Measurements from ENCODE around the gene PADI4. TPM values are rescaled to one million over a fixed set of nuclear protein-coding genes. Genes with fewer than 3 reads are reported as not detected.
"Not testable (repeated sequence)": the region's sequence is repeated elsewhere in the genome, so short reads cannot be mapped to it uniquely, and the experiment has no call there.

The PADI4 gene
- total and polyA plus RNA-seq, 5 donors: 0.05 to 0.40 (median 0.18) TPM; not detected in 2

DNA sequence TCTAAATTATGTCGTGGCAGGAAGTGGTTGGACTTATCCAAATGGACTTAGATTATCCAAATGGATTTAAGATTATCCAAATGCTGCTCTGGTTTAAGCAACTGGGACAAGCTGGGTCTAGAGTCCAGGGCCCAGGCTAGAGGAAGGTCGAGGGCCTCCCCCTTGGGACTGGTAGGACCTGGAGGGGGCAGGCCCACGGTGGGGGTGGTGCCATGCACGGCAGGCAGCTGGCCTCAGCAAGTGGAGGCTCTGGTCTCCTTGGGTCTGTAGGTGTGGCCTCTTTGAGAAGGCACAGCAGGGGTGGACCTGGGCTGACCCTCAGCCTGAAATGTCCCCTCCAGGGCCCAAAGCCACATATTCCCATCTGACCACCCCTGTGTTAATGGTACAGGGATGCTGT is 93.8 kb downstream of the PADI4 start:
- no peak for DNase-seq
- no peak overlapping the region for H3K4me3 ChIP-seq (ENCODE audit: low read length)
- no peak overlapping the region for H3K27ac ChIP-seq (ENCODE audit: low read length)
- H3K27me3 ChIP-seq (ENCODE audit: control insufficient read depth, insufficient read depth): no peaks in the 10 kb centered on the region
- H3K9me3 ChIP-seq (ENCODE audit: control insufficient read depth, low read length): no peaks in the 10 kb centered on the region
- H3K4me1 ChIP-seq (ENCODE audit: control insufficient read depth, insufficient read depth, low read length): no peaks in the 10 kb centered on the region
- intact Hi-C loops (cut with DNase I): loop anchor here in 2 of 4 donors (10.0 kb wide), 2 partner anchors 267 to 277 kb away; no protein-coding TSS in a partner anchor
- 43% methylated on average over 4 of the region's 4 CpGs for WGBS
- no peak for ATAC-seq

DNA sequence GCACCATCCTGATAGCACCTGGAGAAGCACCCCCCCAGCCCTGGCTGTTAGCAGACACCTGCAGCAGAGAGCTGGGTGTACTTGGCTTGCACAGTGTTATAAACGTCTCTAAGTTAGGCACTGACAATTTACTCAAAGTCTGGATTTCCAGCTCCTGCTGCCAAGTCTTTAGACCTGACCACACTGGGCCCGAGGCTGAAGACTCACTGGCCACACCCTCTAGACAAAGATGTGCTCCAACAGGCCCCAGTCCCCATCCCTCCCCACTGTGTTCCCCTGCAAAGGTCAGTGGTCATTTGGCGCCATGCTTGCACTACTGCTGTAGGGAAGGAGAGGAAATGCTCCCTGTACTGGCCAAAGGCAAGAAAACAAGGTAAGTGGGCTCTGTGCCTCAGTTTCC is 95.1 kb downstream of the PADI4 start:
- Histone ChIP-seq H3K4me3 (ENCODE audit: low read length) (no peak overlapping the region), H3K27ac (ENCODE audit: low read length) (no peak overlapping the region), H3K4me1 (ENCODE audit: control insufficient read depth, insufficient read depth, low read length) (no peaks in the 10 kb centered on the region), H3K9me3 (ENCODE audit: control insufficient read depth, low read length) (no peaks in the 10 kb centered on the region), H3K27me3 (ENCODE audit: control insufficient read depth, insufficient read depth) (no peaks in the 10 kb centered on the region)
- ATAC-seq (no peak), DNase-seq (no peak)
- intact Hi-C loops (cut with DNase I): loop anchor here in 2 of 4 donors (10.0 kb wide), 2 partner anchors 268 to 278 kb away; no protein-coding TSS in a partner anchor
- WGBS: 52% methylated on average over 3 of the region's 3 CpGs

DNA sequence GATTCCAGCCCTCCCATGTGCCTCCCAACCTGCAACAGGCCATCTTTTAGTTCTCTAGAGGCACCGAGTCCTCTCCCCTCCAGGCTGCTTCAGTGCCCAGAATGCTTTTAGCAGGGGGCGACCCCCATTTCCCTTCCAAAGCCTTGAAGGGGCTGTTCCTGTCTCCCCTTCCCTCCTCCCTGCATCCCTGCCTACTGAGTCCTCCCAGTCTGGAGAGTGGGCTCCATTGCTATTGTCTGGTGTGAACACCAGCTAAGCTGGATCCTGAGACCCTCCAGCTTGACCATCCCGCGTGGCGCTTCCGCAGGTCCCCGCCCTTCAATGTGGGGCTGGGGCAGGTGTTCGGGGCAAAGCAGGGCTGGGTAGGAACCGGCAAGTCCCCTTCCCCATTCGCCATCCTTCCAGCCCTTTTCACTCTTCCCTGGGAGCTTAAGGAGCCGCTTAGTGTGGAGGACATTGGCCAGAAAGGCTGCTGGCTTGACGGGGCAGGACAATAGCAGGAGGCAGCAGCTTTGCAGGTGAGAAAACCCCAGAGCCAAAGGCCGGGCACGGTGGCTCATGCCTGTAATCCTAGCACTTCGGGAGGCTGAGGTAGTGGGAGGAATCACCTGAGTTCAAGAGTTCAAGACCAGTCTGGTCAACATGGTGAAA is 96.2 kb downstream of the PADI4 start:
- no peak overlapping the region for H3K27ac ChIP-seq (ENCODE audit: low read length)
- no peaks in the 10 kb centered on the region for H3K9me3 ChIP-seq (ENCODE audit: control insufficient read depth, low read length)
- intact Hi-C loops (cut with DNase I): loop anchor here in 2 of 4 donors (10.0 kb wide), 2 partner anchors 269 to 279 kb away; no protein-coding TSS in a partner anchor
- H3K27me3 ChIP-seq (ENCODE audit: control insufficient read depth, insufficient read depth): no peaks in the 10 kb centered on the region
- no peak for DNase-seq
- ATAC-seq: no peak
- H3K4me3 ChIP-seq (ENCODE audit: low read length): no peak overlapping the region
- H3K4me1 ChIP-seq (ENCODE audit: control insufficient read depth, insufficient read depth, low read length): no peaks in the 10 kb centered on the region
- 58% methylated on average over 15 of the region's 15 CpGs for WGBS

GRCh38 chr1:17404820-17405219 is 96.8 kb downstream of the PADI4 start:
- ATAC-seq: no peak
- DNase-seq: no peak
- Histone ChIP-seq H3K27ac (ENCODE audit: low read length) (no peak overlapping the region), H3K4me3 (ENCODE audit: low read length) (no peak overlapping the region), H3K9me3 (ENCODE audit: control insufficient read depth, low read length) (no peaks in the 10 kb centered on the region), H3K4me1 (ENCODE audit: control insufficient read depth, insufficient read depth, low read length) (no peaks in the 10 kb centered on the region), H3K27me3 (ENCODE audit: control insufficient read depth, insufficient read depth) (no peaks in the 10 kb centered on the region)
- intact Hi-C loops (cut with DNase I): loop anchor here in 3 of 4 donors (5.0 to 10.0 kb wide), 3 partner anchors 270 to 280 kb away; no protein-coding TSS in a partner anchor
- 68% methylated on average over 6 of the region's 6 CpGs for WGBS

DNA sequence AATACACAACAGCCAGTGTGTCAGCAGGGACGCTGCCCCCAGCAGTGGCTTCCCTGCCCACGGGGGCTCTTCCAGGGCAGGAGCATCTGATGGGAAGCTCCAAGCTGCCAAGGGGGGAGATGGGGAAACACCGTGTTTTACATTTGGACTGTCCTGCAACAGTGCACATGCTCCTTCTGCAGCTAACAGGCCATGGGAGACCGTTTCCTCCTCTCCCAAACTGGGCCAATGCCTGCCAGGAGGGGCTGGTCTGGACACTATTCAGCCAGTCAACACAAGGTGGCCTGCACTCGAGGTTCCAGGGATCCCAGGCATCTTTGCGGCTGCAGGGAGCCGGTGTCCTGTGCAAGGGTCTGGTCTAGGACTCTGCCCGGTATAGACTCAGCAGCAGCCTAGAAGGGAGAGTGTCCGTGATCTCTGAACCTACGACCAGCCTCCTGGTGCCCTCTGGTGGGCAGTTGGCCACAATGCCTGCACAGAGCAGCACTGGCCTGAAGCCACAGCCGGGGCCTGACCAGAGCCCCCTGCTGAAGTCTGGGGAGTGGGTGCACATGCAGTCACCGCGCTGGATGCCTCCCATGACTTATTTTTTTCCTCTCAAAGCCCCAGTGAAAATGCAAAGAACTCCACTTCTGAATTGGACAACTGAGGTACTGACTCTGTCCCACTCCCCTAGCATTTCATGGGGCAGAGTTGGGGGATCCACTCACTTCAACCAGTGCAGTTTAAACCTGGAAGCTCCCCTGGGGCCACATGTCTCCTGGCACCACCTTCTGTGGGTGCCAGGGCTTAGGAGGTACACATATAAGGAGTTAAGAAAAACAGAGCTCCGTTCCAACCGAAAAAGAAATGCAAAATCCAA is 98.1 kb downstream of the PADI4 start:
- Histone ChIP-seq H3K4me1 (ENCODE audit: control insufficient read depth, insufficient read depth, low read length) (no peaks in the 10 kb centered on the region), H3K27ac (ENCODE audit: low read length) (no peak overlapping the region), H3K9me3 (ENCODE audit: control insufficient read depth, low read length) (no peaks in the 10 kb centered on the region), H3K4me3 (ENCODE audit: low read length) (no peak overlapping the region), H3K27me3 (ENCODE audit: control insufficient read depth, insufficient read depth) (no peaks in the 10 kb centered on the region)
- DNase-seq (peak; percentile 54 to 84 (median 73)), ATAC-seq (peak; percentile 79 to 83)
- 47% methylated on average over 15 of the region's 15 CpGs for WGBS
- intact Hi-C loops (cut with DNase I): loop anchor here in 3 of 4 donors (5.0 to 10.0 kb wide), 3 partner anchors 271 to 281 kb away; no protein-coding TSS in a partner anchor

GRCh38 chr1:17406760-17407475 is 98.9 kb downstream of the PADI4 start:
- H3K27me3 ChIP-seq (ENCODE audit: control insufficient read depth, insufficient read depth); H3K27ac ChIP-seq (ENCODE audit: low read length); DNase-seq; ATAC-seq; H3K4me1 ChIP-seq (ENCODE audit: control insufficient read depth, insufficient read depth, low read length); H3K9me3 ChIP-seq (ENCODE audit: control insufficient read depth, low read length); H3K4me3 ChIP-seq (ENCODE audit: low read length): not testable (repeated sequence)
- WGBS: 82% methylated on average over 16 of the region's 16 CpGs
- intact Hi-C loops (cut with DNase I): loop anchor here in 3 of 4 donors (5.0 to 10.0 kb wide), 3 partner anchors 272 to 282 kb away; no protein-coding TSS in a partner anchor

- not testable (repeated sequence) for H3K27me3 ChIP-seq (ENCODE audit: control insufficient read depth, insufficient read depth); H3K27ac ChIP-seq (ENCODE audit: low read length); H3K9me3 ChIP-seq (ENCODE audit: control insufficient read depth, low read length); H3K4me3 ChIP-seq (ENCODE audit: low read length); H3K4me1 ChIP-seq (ENCODE audit: control insufficient read depth, insufficient read depth, low read length); ATAC-seq; DNase-seq
- intact Hi-C loops (cut with DNase I): loop anchor here in 3 of 4 donors (5.0 to 10.0 kb wide), 3 partner anchors 273 to 283 kb away; no protein-coding TSS in a partner anchor
- 93% methylated on average over 30 of the region's 30 CpGs for WGBS
Observed at GRCh38 chr1:17407786-17408514, 100.0 kb downstream of the PADI4 start.

DNA sequence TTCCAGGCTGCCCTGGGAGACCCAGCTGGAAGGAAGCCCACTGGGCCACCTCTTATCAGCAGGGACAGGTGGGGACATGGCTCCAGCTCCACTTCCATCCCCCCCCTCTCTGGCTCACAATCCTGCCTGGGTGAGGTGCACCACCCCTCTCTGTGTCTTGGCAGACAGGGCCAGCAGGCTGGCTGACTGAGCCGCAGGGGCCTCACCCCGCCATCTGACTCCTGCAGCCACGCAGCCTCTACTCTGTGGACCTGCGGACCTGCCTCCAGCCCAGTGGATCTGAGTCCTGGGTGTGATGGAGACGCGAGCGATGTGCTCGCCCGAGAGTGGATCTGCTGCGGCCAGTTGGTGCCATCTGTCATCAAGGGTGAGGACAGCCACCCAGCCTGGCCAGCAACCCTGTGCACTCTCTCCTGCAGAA is 101.4 kb downstream of the PADI4 start:
- 77% methylated on average over 10 of the region's 10 CpGs for WGBS
- Histone ChIP-seq H3K4me3 (ENCODE audit: low read length) (no peak overlapping the region), H3K27ac (ENCODE audit: low read length) (no peak overlapping the region), H3K4me1 (ENCODE audit: control insufficient read depth, insufficient read depth, low read length) (no peaks in the 10 kb centered on the region), H3K27me3 (ENCODE audit: control insufficient read depth, insufficient read depth) (no peaks in the 10 kb centered on the region), H3K9me3 (ENCODE audit: control insufficient read depth, low read length) (no peaks in the 10 kb centered on the region)
- DNase-seq (peak in 1 of 3 donors; percentile 55), ATAC-seq (peak; percentile 20 to 25)
- intact Hi-C loops (cut with DNase I): loop anchor here in 3 of 4 donors (5.0 to 10.0 kb wide), 3 partner anchors 275 to 285 kb away; no protein-coding TSS in a partner anchor

GRCh38 chr1:17412093-17412870 is 104.3 kb downstream of the PADI4 start:
- no peaks in the 10 kb centered on the region for H3K4me1 ChIP-seq (ENCODE audit: control insufficient read depth, insufficient read depth, low read length)
- H3K9me3 ChIP-seq (ENCODE audit: control insufficient read depth, low read length): no peaks in the 10 kb centered on the region
- 84% methylated on average over 16 of the region's 16 CpGs for WGBS
- intact Hi-C loops (cut with DNase I): no loop called here
- no peak overlapping the region for H3K4me3 ChIP-seq (ENCODE audit: low read length)
- ATAC-seq: no peak
- peak in 1 of 3 donors; percentile 17 for DNase-seq
- no peaks in the 10 kb centered on the region for H3K27me3 ChIP-seq (ENCODE audit: control insufficient read depth, insufficient read depth)
- no peak overlapping the region for H3K27ac ChIP-seq (ENCODE audit: low read length)

Data from right cardiac atrium (tissue), 5 donors.